PC-9 (cell line): ENCODE measurements around the gene E2F1.

Experiments used
- CTCF ChIP-seq: fragments of 200-600 bp; sonication (generic); conservative IDR thresholded peaks from 2 replicates; pipeline ENCODE4 v1.6.1; 2017; ENCODE audit warnings: mixed run types, antibody characterized with exemption, mild to moderate bottlenecking, moderate library complexity
- EZH2 ChIP-seq: fragments of 200-600 bp; sonication (generic); IDR thresholded peaks from 2 replicates; pipeline ENCODE4 v1.8.0; 2017; ENCODE audit warnings: antibody characterized with exemption, low read depth

GRCh38 chr20:33664085-33664761, 22.0 kb downstream of the E2F1 start:
- TF ChIP-seq CTCF (no peak), EZH2 (no peak)
